ENCODE measurements around the gene KRTAP12-1. TPM values are rescaled to one million over a fixed set of nuclear protein-coding genes. Genes with fewer than 3 reads are reported as not detected.
"Not testable (repeated sequence)": the region's sequence is repeated elsewhere in the genome, so short reads cannot be mapped to it uniquely, and the experiment has no call there.

KRTAP12-1 gene
- total RNA-seq, 1 donor from 2014 or later, result not detected

DNA sequence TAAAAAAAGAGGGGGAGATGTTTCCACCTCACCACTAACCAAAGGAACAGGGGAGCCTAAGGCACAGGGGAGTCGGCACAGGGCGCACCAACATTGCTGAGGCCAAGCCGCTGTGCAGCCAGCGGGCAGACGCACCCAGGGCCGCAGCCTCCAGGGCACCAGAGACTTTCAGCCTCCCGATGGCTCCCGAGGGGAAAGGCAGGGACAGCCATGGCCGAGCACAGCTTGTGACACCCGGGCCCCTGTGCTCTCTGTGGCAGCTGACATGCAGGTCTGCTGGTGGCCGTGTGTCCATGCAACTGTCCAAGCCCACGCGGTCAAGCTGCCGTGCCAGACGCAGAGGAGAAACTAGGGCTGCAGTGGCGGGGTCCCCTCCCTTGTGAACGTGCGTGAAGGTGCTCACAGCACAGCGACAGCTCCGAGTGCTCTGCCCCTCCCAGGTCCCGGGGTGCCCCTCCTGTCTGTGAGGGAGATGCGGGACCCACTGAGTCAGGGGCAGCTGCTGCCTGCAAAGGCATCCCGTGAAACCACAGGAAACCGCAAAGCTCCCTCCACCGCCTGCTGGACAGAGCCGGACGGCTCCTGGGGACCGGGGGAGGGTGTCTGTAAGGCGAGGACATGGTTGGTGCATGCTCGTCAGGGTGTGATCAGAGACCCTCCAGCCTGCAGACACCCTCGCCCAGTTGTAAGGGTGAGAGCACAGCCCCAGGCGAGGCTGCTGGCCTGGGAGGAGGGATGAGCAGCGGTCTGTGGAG lies 33.2 kb downstream of the KRTAP12-1 start:
- intact Hi-C loops (cut with micrococcal nuclease), result no loop called here

DNA sequence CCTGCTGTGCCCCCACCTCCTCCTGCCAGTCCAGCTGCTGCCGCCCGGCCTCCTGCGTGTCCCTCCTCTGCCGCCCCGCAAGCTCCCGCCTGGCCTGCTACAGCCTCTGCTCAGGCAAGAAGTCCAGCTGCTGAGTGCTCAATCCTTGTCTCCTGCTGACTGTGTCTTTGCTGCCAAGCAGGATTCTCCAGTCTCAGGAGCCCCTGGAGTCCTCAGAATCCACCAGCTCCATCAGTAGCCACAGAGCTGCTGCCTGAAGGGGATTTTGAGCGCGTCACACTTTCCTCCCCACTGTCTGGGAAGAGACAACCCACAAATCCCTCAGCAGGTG lies 34.8 kb downstream of the KRTAP12-1 start:
- intact Hi-C loops (cut with micrococcal nuclease), result no loop called here

DNA sequence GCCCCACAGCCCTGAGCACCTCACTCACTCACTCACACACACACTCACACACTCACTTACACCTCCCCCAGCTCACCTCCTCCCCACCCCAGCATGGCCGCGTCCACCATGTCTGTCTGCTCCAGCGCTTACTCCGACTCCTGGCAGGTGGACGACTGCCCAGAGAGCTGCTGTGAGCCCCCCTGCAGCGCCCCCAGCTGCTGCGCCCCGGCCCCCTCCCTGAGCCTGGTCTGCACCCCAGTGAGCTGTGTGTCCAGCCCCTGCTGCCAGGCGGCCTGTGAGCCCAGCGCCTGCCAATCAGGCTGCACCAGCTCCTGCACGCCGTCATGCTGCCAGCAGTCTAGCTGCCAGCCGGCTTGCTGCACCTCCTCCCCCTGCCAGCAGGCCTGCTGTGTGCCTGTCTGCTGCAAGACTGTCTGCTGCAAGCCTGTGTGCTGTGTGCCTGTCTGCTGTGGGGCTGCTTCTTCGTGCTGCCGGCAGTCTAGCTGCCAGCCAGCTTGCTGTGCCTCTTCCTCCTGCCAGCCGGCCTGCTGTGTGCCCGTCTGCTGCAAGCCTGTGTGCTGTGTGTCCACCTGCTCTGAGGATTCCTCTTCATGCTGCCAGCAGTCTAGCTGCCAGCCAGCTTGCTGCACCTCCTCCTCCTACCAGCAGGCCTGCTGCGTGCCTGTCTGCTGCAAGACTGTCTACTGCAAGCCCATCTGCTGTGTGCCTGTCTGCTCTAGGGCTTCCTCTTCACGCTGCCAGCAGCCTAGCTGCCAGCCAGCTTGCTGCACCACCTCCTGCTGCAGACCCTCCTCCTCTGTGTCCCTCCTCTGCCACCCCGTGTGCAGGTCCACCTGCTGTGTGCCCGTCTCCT lies 35.4 kb downstream of the KRTAP12-1 start, which contains the start of gene KRTAP10-11:
Gene KRTAP10-11 (plus strand): TSS at position 49 of the 856 bp plus-strand sequence. CDS start 45 bp downstream, at position 94.
- intact Hi-C loops (cut with micrococcal nuclease), result not testable (repeated sequence)

DNA sequence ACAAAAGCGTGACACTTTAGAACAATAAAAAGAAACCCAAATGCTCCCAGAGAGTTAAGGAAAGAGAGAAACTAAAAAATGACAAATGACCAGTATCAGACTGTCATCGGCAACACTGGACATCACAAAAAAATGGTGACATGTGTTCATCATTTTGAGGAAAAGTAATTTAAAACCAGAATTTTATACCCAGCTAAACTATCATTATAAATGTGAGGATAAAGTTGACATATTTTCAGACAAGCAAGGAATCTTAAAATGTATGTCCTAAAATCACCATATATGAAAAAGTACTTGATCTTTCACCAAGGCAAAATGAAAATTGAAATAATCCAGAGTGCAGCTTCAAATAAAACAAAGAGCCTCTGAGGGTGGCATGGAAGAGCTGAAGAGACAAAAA lies 37.1 kb downstream of the KRTAP12-1 start:
- intact Hi-C loops (cut with micrococcal nuclease), result loop anchor here (2.0 kb wide), 1 partner anchor 14 kb away; no protein-coding TSS in a partner anchor

DNA sequence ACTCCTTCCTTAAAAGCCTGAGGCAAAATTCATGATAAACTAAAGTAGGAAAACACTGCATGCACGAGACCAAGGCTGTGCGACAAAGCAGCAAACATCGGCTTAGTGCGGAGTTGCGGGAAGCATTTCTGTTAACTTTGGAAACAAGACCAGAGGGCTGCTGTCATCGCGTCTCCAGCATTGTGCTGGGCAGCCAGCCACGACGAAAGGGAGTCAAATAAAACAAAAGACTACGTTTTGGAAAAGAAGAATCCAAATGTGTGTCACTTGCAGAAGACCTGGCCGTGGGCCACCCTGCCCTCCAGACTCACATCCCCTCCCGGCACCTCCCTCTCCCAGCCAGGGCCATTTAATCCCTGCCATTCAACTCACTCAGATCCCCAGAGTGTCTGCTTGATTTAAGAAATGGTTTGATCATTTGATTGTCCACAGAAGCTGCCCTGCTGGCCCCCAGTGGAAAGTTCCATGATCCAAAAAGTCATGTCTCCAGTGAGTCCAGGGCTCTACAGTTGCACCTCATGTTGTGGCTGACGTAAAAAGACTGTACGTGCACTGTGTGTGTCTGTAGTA lies 38.1 kb downstream of the KRTAP12-1 start:
- intact Hi-C loops (cut with micrococcal nuclease), result loop anchor here (2.0 kb wide), 1 partner anchor 15 kb away; no protein-coding TSS in a partner anchor

DNA sequence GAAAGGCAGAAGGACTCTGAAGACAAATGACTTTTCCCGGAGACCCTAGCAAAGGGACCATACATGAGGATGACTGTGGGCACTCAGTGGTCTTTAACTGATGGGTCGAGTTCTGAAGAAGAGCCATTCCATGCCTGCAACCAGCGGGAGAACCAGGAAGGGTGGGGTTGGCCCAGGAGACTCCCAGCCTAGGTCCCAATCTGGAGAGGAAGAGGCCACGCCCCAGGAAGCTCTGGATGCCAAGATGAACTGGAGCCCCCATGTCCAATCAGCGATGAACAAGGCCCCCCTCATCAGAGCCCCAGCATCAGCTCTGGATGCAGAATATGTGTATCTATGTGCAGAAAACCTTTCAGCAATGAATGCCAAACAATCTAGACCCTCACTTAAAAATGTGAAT lies 41.2 kb downstream of the KRTAP12-1 start:
- intact Hi-C loops (cut with micrococcal nuclease), result no loop called here

DNA sequence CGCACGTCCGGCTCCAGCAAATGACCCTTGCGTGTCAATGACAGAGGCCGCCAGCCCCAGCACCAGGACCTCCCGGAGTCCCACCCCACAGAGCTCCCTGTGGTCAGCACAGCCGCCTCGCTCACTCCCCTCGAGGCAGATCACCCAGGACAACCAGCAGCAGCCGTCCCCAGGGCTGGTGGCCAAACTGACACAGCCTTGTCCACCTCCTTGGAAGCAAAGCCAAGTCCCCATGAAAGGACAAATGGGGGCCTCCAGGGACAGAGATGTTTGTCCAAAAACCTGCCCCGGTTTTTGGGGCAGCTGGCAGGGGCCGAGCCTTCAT lies 42.7 kb downstream of the KRTAP12-1 start:
- intact Hi-C loops (cut with micrococcal nuclease), result no loop called here

DNA sequence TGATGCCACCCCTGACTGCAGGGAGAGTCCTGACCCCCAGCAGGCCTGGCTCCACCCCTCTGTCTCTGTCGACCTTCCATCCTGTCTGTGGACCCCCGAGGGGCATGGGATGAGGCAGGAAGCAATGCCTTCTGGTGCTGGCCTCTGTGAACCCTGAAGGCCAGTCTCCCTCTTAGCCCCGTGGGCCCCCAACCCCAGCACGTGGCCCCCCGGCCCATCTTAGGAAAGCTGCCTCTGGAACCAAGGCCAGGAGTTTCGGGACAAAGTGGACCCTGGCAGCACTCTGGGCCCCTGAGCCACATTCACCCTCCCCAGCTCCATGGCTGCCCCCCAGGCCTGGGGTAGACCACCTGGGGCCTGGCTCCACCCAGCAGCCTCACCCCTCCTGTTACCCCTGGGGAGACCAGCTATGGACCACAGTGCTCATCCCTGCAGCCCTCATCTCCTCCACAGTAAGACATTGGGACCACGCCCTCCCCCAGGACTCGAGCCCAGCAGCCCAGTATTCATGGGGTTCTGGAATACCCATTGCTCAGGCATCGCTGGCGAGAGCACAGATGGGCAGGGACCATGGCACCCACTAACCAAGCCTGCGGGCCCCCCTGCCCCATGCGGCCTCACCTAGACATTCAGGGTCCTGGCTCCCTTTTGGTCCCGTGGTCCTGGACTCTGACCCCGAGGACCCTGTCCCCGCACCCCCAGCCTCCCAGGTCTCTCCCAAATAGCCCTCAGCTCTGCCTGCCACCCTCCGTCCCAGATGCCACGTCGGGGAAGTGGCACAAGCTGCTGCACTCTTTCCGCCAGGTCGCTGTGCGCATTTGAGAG lies 43.2 kb downstream of the KRTAP12-1 start:
- intact Hi-C loops (cut with micrococcal nuclease), result not testable (repeated sequence)

DNA sequence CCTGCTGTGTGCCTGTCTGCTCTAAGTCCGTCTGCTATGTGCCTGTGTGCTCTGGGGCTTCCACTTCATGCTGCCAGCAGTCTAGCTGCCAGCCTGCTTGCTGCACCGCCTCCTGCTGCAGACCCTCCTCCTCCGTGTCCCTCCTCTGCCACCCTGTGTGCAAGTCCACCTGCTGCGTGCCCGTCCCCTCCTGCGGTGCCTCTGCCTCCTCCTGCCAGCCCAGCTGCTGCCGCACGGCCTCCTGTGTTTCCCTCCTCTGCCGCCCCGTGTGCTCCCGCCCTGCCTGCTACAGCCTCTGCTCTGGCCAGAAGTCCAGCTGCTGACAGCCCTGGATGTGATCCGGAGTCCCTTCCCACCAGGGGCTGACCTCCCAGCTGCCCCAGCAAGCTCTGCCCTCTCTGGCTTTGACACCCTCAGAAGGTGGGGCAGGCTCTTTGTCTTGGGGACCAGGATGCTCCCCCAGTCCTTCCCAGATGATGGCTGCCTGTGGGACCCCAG lies 44.1 kb downstream of the KRTAP12-1 start:
- intact Hi-C loops (cut with micrococcal nuclease), result not testable (repeated sequence)

DNA sequence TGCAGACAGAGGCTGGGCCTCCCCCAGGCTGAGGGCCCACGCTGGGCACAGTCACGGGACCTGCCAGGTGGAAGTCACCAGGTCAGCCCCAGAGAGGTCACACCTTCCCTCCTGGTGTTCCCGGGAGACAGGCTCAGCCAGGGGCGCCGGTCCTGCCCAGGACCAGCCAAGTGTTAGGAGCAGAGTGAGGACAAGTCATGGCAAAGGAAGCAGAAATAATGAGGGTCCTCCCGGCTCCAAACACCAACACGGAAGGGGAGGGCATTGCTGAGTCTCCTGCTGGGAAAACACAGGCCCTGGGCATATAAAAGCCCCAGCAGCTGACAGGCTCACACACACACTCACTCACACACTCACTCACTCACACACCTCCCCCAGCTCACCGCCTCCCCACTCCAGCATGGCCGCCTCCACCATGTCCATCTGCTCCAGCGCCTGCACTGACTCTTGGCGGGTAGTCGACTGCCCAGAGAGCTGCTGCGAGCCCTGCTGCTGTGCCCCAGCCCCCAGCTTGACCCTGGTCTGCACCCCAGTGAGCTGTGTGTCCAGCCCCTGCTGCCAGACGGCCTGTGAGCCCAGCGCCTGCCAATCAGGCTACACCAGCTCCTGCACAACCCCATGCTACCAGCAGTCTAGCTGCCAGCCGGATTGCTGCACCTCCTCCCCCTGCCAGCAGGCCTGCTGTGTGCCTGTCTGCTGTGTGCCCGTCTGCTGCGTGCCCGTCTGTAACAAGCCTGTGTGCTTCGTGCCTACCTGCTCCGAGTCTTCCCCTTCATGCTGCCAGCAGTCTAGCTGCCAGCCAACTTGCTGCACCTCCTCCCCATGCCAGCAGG lies 44.7 kb downstream of the KRTAP12-1 start, which contains the start of gene KRTAP10-10:
Gene KRTAP10-10 (plus strand): TSS at position 339 of the 833 bp plus-strand sequence. CDS start 62 bp downstream, at position 401.
- intact Hi-C loops (cut with micrococcal nuclease), result no loop called here

DNA sequence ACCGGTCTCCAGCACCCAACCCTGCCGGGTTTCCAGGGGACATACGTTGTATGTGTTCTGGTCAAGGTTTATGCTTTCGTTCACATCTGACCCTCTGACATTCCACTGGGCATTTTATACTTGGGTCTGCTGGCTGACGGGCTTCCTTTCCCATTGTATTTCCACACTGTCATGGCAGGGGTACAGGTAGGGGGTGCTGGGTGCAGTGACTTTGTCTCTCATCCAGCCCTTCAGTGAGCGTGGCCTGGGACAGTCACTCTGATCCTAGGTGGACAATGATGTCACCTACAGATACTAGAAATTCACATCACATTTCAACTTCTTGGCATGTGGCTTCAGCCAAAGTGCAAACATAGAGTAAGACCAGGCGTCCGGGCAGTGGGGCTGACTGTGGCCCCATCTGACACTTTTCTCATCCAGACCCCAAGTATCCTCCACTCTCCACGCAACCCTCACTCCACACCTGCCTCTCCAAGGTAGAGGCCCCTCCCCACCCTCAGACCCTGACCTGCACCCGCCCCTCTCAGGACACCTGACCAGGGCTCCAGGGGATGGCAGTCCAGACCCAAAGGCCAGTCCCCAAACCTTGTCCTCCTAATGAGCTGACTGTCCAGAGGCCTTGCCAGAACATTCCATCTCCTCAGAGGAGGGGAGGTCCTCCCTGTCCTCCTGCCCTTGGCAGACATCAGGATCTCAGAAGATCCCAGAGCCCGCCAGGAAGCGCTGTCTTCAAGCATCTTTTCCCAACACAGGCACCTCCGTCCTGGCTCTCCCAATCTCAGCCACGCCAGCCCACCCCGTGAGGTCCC lies 45.5 kb downstream of the KRTAP12-1 start:
- intact Hi-C loops (cut with micrococcal nuclease), result no loop called here

DNA sequence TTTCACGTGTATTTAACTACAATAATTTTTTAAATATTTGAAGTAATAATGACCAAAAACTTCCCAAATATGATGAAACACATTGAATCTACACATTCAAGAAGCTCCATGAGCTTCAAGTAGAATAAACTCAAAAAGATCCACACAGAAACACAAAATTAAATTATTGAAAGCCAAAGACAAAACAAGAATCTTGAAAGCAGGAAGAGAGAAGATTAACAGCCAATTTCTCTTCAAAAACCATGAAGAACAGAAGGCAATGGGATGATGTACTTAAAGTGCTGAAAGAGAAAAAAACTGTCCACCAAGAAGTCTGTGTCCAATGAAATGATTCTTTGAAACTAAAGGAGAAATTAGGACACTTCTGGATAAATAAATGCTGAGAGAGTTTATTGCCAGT lies 49.9 kb downstream of the KRTAP12-1 start:
- intact Hi-C loops (cut with micrococcal nuclease), result no loop called here

Other genes starting within 250 kb of the KRTAP12-1 start
- 2.7 and 2.9 TPM in 2 replicates for gene LRRC3, start 226.7 kb downstream of the KRTAP12-1 start, total RNA-seq
- gene KRTAP10-1, start 142.0 kb downstream of the KRTAP12-1 start, total RNA-seq, result not detected in 2 replicates
- gene KRTAP10-2, start 130.7 kb downstream of the KRTAP12-1 start, total RNA-seq, result not detected in 2 replicates
- gene KRTAP10-3, start 123.4 kb downstream of the KRTAP12-1 start, total RNA-seq, result not detected in 2 replicates
- not detected in 2 replicates for gene KRTAP10-4, start 108.4 kb downstream of the KRTAP12-1 start, total RNA-seq
- not detected in 2 replicates for gene KRTAP10-5, start 101.6 kb downstream of the KRTAP12-1 start, total RNA-seq
- not detected in 2 replicates for gene KRTAP10-6, start 89.7 kb downstream of the KRTAP12-1 start, total RNA-seq
- not detected in 2 replicates for gene KRTAP10-7, start 81.6 kb downstream of the KRTAP12-1 start, total RNA-seq
- not detected in 2 replicates for gene KRTAP10-8, start 70.1 kb downstream of the KRTAP12-1 start, total RNA-seq
- not detected in 2 replicates for gene KRTAP10-9, start 55.1 kb downstream of the KRTAP12-1 start, total RNA-seq
- gene KRTAP10-10, start 44.8 kb downstream of the KRTAP12-1 start, total RNA-seq, result not detected in 2 replicates
- not detected in 2 replicates for gene KRTAP10-11, start 35.7 kb downstream of the KRTAP12-1 start, total RNA-seq
- gene KRTAP12-4, start 27.5 kb downstream of the KRTAP12-1 start, total RNA-seq, result not detected in 2 replicates
- gene KRTAP12-3, start 24.2 kb downstream of the KRTAP12-1 start, total RNA-seq, result not detected in 2 replicates
- not detected in 2 replicates for gene KRTAP12-2, start 15.2 kb downstream of the KRTAP12-1 start, total RNA-seq
- not detected in 2 replicates for gene KRTAP10-12, start 15.0 kb upstream of the KRTAP12-1 start, total RNA-seq
- not detected in 2 replicates for gene TSPEAR, start 29.4 kb upstream of the KRTAP12-1 start, total RNA-seq
- gene UBE2G2, start 119.7 kb upstream of the KRTAP12-1 start, total RNA-seq, result 108 and 112 TPM in 2 replicates
- gene SUMO3, start 135.9 kb upstream of the KRTAP12-1 start, total RNA-seq, result 90.0 and 96.4 TPM in 2 replicates
- 88.3 and 89.3 TPM in 2 replicates for gene PTTG1IP, start 191.5 kb upstream of the KRTAP12-1 start, total RNA-seq
- 792 and 801 TPM in 2 replicates for gene ITGB2, start 238.7 kb upstream of the KRTAP12-1 start, total RNA-seq

All from T-helper 1 cell treated with Interleukin-12 subunit alpha and Interleukin-12 subunit beta and Interleukin-4 antibody, amounts not matched to agents 30 ng/mL and 1 ng/mL, for 36 hours (primary cell).